ES-I3 (cell line): Measurements from ENCODE around the gene URI1.

Experiments used
- H3K36me3 ChIP-seq: 2 replicates; pipeline ENCODE4 v1.6.1; 2013; ENCODE audit warnings: mild to moderate bottlenecking, low read length, control low read depth, moderate library complexity; ENCODE audit not compliant: insufficient read depth
- H3K4me1 ChIP-seq: 2 replicates; pipeline ENCODE4 v1.6.1; 2013; ENCODE audit warnings: mild to moderate bottlenecking, control low read depth, low read length; ENCODE audit not compliant: insufficient read depth
- H3K9ac ChIP-seq: 2 replicates; pipeline ENCODE4 v1.6.1; 2013; ENCODE audit warnings: low read depth, mild to moderate bottlenecking, low read length, moderate library complexity
- H3K9me3 ChIP-seq: 2 replicates; pipeline ENCODE4 v1.6.1; 2013; ENCODE audit warnings: mild to moderate bottlenecking, low read length, moderate library complexity; ENCODE audit not compliant: control insufficient read depth, insufficient read depth

The URI1 gene

GRCh38 chr19:30056580-30056979 lies 114.5 kb downstream of the URI1 start:
- Histone ChIP-seq H3K4me1 (no peaks in the 10 kb centered on the region), H3K9ac (no peak overlapping the region), H3K36me3 (no peaks in the 10 kb centered on the region), H3K9me3 (no peaks in the 10 kb centered on the region)

- Histone ChIP-seq H3K4me1 (no peaks in the 10 kb centered on the region), H3K36me3 (no peaks in the 10 kb centered on the region), H3K9ac (no peak overlapping the region), H3K9me3 (no peaks in the 10 kb centered on the region)
Measured at GRCh38 chr19:30059741-30060457, 117.9 kb downstream of the URI1 start.

DNA sequence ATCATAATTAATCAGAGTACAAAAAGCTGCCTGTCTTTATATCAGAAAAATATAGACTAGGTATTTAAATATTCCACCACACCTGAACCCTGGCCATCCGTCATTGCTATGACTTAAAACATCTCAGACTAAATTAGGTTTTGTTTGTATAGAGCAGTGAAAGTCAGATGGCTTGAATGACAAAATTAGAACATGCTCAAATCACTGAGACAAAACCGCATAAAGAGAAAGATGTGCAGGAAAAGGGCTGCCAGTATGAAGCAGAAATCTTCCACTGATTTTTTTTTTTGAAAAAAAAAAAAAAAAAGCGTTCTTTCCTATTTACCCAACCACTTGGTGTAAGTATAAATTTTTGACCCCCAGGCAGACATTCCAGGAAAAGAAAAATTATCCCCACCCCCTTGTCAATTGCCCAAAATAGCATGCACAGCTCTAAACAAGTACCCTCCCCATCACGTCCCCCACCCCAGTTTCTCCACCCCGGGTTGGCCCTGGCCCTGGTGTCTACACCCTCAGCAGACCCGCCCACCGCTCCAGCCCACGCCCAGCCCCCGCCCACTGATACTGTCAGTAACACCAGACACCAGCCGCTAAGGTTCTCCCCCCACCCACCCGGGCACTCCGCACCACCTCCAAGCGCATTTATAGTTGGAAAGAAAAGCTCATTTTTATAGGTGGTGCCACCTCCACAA lies 118.6 kb downstream of the URI1 start:
- H3K4me1 ChIP-seq = no peaks in the 10 kb centered on the region
- H3K36me3 ChIP-seq = no peaks in the 10 kb centered on the region
- no peak overlapping the region for H3K9ac ChIP-seq
- H3K9me3 ChIP-seq = no peaks in the 10 kb centered on the region

DNA sequence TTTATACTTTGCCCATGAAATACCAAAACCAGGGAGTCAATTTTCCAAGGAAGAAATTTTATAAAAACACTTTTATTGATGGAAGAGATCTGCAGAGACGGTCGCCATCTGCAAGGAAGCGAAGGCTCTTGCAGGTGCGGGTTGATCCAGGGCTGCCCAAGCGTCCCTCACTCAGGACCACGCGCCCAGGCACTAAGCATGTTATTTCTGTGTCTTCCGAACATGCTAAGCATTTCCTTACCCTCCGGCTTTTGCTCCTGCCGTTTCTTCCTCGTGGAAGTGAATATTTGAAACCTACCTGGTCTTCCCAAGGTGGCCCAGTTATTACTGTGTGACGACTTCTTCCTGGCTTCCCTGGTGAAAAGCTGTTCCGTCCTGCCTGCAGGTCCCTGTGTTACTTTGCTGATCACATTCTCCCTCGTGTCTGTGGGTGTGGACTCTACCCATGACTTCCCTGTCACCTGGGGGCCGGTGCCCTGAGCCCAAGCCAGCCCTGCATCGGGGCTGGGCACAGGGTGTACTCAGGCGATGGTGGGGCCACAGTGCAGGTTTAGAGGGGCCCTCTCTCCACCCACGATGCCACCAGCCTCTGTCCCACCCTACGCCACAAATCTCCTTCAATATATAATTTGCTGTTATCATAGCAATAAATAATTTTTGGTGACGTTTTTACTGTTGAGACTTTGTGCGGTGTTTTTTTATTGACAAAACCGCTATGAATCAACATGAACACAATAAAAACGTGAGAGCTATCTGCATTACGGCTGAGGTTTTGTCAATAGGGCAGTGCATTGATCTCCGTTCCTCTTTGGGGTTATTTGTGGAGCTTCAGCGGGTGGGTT lies 119.4 kb downstream of the URI1 start:
- Histone ChIP-seq H3K36me3 (no peaks in the 10 kb centered on the region), H3K9ac (no peak overlapping the region), H3K4me1 (no peaks in the 10 kb centered on the region), H3K9me3 (no peaks in the 10 kb centered on the region)

DNA sequence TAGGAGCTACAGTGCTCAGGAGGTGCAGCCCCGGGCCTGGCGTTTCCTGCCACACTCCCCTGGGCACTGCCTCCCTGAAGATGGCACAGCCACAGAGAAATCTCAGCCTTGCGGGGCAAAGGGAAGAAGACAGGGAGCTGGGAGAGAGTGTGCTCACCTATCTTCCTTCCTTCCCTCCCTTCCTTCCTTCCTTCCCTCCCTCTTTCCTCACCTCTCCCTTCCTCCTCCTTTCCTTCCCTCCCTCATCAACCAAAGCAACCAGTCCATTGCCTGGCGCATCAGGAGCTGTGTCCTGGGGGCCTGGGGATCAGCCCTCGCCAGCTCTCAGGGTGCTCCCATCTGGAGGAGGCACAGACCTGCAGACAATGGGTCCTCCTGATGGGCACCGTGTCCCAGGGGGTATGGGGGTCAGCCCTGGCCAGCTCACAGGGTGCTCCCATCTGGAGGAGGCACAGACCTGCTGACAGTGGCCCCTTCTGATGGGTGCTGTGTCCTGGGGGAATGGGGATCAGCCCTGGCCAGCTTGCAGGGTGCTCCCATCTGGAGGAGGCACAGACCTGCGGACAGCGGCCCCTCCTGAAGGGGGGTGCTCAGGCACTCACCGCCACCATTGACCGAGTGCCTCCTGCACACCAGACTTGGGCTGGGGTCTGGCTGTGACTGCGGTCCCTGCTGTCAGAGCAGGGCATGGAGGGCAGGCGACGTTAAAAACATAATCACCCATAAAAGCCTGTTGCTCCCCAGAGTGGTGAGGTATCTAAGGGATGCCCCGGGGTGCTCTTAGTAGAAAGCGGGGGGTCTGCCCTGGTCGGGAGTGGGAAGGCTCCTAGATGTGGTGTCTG lies 120.2 kb downstream of the URI1 start:
- Histone ChIP-seq H3K9me3 (no peaks in the 10 kb centered on the region), H3K36me3 (no peaks in the 10 kb centered on the region), H3K4me1 (no peaks in the 10 kb centered on the region), H3K9ac (no peak overlapping the region)

DNA sequence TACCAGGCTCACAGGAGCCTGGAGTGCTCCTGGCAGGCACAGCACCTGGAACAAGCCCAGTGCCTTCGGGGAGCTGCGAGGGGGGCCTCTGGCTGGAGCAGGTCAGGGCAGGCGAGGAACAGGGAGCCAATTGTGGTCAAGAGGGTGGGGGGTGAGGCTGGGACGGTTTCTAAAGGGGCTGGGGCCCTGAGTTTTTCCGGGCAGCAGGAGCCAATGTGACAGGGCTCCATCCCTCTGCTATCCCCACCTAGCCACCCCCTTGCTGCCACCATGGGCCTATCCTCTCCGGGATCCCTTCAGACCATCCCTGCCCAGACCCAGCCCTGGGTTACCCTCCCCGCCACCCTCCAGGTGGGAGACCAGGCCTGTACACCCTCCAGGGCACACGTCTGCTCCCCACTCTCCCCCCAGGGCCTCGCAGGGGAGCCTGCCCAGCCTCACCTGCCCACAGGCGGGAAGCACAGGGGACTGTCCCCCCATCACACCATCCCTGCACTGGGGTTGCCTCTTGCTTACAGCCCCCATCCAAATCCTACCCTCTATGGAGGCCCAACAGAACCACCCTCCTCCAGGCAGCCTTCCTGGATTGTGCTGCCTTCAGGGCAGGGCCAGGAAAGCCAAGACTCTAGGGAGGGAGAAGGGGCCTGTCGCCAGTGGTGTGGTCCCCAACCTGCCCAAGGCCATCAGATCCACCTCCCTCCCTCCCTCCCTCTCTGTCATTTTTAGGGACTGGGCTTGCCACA lies 121.0 kb downstream of the URI1 start:
- Histone ChIP-seq H3K9me3 (no peaks in the 10 kb centered on the region), H3K36me3 (no peaks in the 10 kb centered on the region), H3K9ac (no peak overlapping the region), H3K4me1 (no peaks in the 10 kb centered on the region)

DNA sequence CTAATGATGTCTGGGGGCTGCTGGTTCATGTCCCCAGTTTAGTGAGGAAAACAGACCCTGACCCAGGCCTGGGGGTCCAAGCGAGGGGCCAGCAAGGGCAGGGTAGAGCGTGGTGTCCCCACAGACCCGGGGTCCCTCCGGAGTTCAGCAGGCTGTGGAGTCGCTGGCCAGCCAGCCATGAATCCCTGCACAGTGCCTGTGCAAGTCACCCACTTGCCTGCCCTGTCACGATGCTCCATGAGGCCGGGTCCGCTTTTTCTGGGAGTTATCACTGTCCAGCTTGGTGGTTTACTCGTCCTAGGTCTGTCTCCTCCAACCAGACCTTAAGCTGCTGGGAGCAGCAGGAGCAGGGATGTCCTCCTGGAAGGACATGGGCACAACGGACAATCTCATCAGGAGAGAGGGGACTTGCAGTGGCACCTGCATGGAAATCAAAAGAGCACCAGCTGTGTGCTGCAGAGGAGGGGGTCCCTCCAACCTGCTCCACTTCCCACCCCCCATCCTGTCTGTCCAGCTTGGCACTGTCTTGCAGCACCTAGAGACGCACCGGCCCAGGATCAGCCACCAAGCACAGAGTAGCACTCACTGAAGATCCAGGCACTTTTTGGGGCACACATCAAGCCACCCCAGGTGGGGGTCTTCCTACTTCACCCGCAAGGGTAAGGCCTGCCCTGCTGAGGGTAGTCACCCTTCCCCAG lies 121.8 kb downstream of the URI1 start:
- Histone ChIP-seq H3K4me1 (no peaks in the 10 kb centered on the region), H3K9ac (no peak overlapping the region), H3K9me3 (no peaks in the 10 kb centered on the region), H3K36me3 (no peaks in the 10 kb centered on the region)

DNA sequence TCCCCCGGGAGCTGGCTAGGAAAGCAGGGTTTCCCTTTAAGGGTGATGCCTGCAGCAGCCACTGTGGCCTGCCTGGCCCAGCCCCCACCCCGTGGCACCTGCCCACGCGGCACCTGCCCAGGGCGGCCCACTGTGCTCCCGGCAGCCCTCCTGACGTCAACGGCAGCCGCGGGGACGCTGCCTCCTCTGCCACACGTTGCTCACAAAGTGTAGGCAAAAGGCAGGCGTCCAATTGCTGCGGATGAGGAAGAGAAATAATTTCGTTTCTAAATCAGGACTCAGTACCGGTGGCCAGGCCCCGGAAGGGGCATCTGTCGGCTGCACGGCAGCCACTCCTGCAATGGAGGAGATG lies 122.3 kb downstream of the URI1 start:
- Histone ChIP-seq H3K9me3 (no peaks in the 10 kb centered on the region), H3K4me1 (no peaks in the 10 kb centered on the region), H3K36me3 (no peaks in the 10 kb centered on the region), H3K9ac (no peak overlapping the region)

- Histone ChIP-seq H3K4me1 (no peaks in the 10 kb centered on the region), H3K9me3 (no peaks in the 10 kb centered on the region), H3K36me3 (no peaks in the 10 kb centered on the region), H3K9ac (no peak overlapping the region)
Measured at GRCh38 chr19:30064771-30065494, 122.9 kb downstream of the URI1 start.

DNA sequence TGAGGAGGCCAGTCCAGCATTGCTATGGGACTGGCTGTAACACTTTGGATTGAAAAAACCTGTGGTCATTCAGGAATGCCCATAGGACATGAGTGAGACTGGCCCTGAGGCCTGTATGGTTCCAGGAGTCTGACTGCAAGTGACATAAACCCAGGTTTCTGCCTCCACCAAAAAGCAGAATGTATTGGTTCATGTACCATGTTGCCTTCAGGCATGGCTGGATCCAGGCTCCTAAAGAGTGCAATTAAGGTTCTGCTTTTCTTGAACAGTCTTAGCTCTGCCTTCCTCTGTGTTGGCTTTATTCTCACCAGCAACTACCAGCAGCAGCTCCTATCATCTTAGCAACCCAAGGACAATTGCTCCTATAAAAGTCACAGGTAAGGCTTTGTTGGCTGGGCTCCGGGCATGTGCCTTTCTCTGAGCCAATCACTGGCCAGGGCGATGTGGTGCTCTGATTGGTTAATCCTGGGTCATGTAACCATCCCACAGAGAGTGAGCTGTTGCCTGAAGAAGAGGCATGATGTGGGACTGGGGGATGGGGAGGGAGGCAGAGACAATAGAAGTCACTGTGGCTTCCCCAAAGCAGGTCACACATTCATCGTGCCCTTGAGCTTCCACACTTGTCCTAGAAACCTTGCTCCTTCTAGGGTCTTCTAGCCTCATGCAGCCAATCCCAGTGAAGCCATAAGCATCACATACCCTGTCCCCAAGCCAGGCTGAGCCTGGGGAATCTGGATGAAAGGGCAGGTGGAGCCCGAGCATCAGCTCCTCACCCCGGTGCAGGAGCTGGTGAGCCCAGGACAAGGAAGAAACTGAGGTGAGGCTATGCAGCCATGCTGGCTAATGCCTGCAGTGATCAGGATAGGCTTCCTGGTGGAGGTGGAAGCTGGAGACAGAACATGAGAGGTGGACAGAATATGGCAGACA lies 123.9 kb downstream of the URI1 start:
- H3K4me1 ChIP-seq = no peaks in the 10 kb centered on the region
- H3K36me3 ChIP-seq = no peaks in the 10 kb centered on the region
- H3K9me3 ChIP-seq = no peaks in the 10 kb centered on the region

More for the DNA sequence above, 123.9 kb downstream of the URI1 start:
- no peak overlapping the region for H3K9ac ChIP-seq
